ENCODE measurements around the gene PKP3.

Gene PKP3

GRCh38 chr11:377174-377865 is 16.7 kb upstream of the PKP3 start:
- no peak for DNase-seq (ENCODE audit: low read depth)

- no peak for DNase-seq (ENCODE audit: low read depth)
Observed at GRCh38 chr11:377883-378500, 16.0 kb upstream of the PKP3 start.

- DNase-seq (ENCODE audit: low read depth), result no peak
Observed at GRCh38 chr11:379205-380094, 14.6 kb upstream of the PKP3 start.

DNA sequence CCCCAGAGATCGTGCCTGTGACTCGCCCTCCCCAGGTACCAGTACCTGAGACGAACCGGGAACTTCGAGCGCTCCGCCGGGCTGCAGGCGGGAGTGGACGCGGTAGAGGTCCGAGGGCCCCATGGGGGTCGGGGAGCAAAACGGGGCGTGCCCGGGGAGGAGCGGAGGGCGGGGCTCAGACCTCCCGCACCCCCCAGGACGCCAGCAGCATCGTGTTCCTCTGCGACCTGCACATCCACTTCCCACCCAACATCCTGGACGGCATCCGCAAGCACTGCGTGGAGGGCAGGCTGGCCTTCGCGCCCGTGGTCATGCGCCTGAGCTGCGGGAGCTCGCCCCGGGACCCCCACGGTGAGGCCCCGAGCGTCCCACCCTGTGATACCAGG is 13.9 kb upstream of the PKP3 start:
- no peak for DNase-seq (ENCODE audit: low read depth)

- DNase-seq (ENCODE audit: low read depth), result no peak
Observed at GRCh38 chr11:380491-380890, 13.5 kb upstream of the PKP3 start.

GRCh38 chr11:380996-381395 is 13.0 kb upstream of the PKP3 start:
- DNase-seq (ENCODE audit: low read depth), result no peak

GRCh38 chr11:381501-382072 is 12.4 kb upstream of the PKP3 start:
- DNase-seq (ENCODE audit: low read depth), result no peak

GRCh38 chr11:382081-382629 is 11.9 kb upstream of the PKP3 start:
- DNase-seq (ENCODE audit: low read depth), result no peak

DNA sequence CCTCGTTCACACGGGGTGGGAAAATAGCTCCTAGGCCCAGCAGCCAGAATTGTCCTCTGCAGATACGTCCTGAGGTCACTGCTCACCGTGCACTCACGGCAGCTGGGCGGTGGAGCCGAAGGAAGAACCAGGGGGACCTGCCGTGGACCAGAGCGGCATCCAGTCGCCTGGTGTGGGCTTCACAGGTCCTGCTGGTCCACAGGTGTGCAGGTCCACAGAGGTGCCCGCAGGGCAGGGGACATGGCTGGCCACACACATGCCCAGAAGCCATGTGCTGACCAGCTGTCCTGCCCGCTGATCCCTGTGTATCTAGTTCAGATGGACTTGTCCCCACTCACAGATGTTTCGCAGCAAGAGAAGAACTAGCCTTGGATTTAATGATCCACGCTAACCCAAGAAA is 10.6 kb upstream of the PKP3 start:
- no peak for DNase-seq (ENCODE audit: low read depth)

- DNase-seq (ENCODE audit: low read depth), result no peak
Observed at GRCh38 chr11:384511-384910, 9.5 kb upstream of the PKP3 start.

DNA sequence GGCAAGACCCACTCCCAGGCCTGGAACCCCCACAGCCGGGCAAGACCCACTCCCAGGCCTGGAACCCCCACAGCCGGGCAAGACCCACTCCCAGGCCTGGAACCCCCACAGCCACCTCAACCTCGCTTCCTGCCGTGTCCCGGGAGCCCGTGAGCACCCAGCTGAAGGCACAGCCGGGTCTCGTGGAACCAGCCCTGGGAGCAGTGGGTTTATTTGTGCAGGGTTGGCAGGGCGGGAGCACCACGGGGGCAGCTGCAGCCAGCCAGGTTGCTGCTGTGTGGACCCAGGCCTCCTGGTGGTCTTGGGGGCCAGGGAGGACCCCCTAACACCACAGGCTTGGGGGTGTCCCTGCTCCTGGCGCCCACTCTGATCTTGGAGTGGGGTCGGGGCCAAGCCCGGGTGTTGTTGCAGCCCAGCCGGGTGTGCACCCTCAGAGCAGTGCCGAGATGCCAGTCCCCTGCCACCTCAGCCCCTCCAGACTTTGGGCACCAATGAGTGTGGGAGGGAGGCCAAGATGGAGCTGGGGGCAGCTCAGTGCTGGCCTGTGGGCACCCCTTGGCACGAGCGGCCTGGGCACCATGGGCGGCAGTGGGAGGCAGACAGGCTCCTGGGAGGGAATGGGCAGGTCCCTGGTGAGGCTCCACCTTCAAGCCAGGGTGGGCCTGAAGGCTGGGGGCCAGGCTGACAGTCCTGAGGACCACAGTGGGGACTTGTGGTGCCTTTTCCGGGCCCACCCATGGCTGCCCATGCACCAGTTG is 8.2 kb upstream of the PKP3 start:
- DNase-seq (ENCODE audit: low read depth), result no peak

GRCh38 chr11:386483-386882 is 7.5 kb upstream of the PKP3 start:
- DNase-seq (ENCODE audit: low read depth), result no peak

DNA sequence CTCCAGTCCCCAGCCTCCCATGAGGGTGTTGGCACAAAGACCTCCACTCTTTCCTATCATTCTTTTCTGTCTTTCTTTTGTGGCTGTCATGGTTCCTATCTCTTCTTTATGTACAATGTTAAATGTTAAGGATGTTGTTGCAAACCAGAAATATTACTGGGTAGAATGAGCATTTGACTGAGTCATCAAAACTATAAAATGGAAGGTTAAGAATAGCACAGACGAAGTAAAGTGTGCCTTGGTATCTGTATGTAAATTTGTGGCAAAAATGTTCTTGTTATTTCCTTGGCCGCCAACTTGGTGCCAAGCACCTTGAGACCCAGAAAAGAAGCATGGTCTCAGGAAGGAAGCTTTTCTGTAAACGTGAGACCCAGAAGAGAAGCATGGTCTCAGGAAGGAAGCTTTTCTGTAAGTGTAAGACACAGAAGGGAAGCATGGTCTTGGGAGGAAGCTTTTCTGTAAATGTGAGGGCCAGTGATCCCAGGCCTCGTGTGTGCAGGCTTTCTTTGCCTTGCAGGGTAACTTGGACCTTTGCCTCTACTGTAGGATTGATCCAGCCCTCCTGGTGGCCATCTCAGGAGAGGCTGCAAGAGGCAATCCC is 6.7 kb upstream of the PKP3 start:
- DNase-seq (ENCODE audit: low read depth), result no peak

DNA sequence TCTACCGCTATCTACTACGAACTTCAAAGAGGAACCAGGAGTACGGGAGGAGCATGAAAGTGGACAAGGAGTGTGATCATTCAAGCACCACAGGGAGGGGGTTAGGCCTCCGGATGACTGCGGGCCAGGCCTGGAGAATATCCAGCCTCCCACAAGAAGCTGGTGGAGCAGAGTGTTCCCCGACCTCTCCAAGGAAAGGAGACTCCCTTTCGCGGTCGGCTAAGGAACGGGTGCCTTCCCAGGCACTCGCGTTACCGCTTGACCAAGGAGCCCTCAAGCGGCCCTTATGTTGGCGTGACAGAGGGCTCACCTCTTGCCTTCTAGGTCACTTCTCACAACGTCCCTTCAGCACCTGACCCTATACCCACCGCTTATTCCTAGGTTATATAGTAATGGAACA is 4.6 kb upstream of the PKP3 start:
- DNase-seq (ENCODE audit: low read depth), result peak; percentile 69

GRCh38 chr11:390175-390574 is 3.8 kb upstream of the PKP3 start:
- no peak for DNase-seq (ENCODE audit: low read depth)

DNA sequence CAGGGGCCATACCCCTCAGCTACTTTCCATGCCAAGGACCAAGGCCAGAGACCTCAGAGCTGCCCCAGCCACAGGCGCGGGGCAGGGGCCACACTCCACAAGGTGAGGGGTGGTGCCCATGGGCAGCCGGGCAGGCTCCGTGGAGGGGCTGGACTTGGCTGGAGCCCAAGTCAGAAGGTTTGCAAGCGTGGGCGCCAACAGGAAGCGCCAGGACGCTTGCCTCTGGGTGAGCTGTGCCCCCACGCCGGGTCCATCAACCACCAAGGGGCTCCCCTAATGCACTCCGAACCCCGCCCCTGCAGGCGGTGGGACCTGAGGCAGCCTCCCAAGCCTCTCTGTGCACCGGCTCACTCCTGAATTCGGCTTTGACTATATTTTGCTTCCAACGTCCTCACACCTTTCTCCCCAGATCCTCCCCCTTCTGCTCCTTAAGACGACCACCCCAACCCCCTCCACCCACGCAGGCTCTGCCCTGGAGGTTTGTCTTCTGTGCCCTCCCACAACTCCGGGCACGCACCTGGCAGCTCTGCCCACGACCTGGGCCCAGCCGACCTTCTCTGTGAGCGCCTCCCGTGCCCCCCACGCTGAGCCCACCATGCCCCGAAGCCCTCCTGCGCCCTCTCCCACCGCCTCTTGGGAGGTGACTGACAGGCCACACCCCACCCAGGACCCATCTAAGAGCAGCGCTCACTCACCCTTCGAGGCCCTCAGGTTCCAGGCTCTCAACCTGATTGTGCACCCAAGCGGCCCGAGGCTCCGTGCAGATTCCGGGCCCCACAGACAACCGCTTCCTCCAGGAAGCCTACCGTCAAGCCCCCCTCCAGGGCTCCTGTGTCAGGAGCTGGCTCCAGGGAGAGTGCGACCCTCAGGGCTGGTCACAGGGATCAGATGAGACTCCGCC is 2.6 kb upstream of the PKP3 start:
- DNase-seq (ENCODE audit: low read depth), result no peak

DNA sequence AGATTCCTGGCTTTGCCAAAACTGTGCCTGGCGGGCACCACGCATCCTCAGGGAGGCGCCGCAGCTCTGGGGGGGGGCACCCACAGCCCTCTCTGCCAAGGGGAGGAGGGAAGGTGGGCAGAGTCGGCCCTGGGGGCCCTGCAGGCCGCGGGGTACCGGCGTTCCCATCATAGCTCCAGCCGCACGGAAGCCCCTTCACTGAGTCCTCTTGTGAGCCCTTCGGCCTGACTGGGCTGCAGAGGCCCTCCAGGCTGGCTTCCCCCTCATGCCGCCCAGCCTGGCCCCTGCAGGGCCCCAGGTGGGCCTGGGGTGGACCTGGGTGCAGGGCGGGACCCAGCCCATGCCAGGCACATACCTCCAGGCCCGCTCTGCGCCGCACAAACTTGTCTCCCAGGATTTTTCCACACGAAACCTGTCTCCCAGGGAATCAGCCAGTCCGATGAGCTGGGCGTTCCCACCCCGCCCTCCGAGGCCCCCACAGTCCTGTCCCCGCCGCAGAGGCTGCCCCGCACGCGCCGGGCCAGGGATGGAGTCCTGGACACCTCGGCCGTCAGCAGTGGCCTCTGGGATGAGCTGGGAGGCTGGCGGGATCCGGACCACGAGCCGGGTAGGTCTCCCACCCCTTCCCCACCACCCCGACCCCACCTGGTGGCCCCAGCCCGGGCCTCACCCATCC is 1.8 kb upstream of the PKP3 start:
- DNase-seq (ENCODE audit: low read depth), result no peak

- peak; percentile 81 for DNase-seq (ENCODE audit: low read depth)
Observed at GRCh38 chr11:393219-394033, 583 bp upstream of the PKP3 start.
